Ectodermal cell (in vitro differentiated cells): ENCODE results near the gene TOR1A. TPM values are rescaled to one million over a fixed set of nuclear protein-coding genes. Genes with fewer than 3 reads are reported as not detected.
A peak's percentile ranks its signal among the peaks of the same experiment; 100 is the strongest.

Experiments used
- H3K27ac ChIP-seq: 2 replicates; pipeline ENCODE4 v1.7.0; 2013; ENCODE audit warnings: mild to moderate bottlenecking, low read depth, low read length; ENCODE audit not compliant: insufficient read depth, poor library complexity, severe bottlenecking
- H3K27me3 ChIP-seq: 2 replicates; pipeline ENCODE4 v1.7.0; 2013; ENCODE audit warnings: mild to moderate bottlenecking, low read length; ENCODE audit not compliant: insufficient read depth, control insufficient read depth, poor library complexity, severe bottlenecking
- H3K36me3 ChIP-seq: one replicate; pipeline ENCODE4 v1.7.0; 2013; ENCODE audit warnings: low read length; ENCODE audit not compliant: control insufficient read depth, insufficient read depth
- H3K4me1 ChIP-seq: one replicate; pipeline ENCODE4 v1.7.0; 2013; ENCODE audit warnings: low read length; ENCODE audit not compliant: control insufficient read depth, insufficient read depth
- H3K4me3 ChIP-seq: 2 replicates; pipeline ENCODE4 v1.7.0; 2013; ENCODE audit warnings: low read depth, low read length, control low read depth; ENCODE audit not compliant: insufficient read depth
- H3K9me3 ChIP-seq: 2 replicates; pipeline ENCODE4 v1.7.0; 2013; ENCODE audit warnings: mild to moderate bottlenecking, low read length, moderate library complexity; ENCODE audit not compliant: control insufficient read depth
- WGBS, 2 experiments: methylation state at CpG; one replicate each; pipeline ENCODE4 v1.1.7; 2013; ENCODE audit warnings: missing lambda C conversion rate in 2 of 2; 5-methylcytosine and 5-hydroxymethylcytosine counted together
- polyA plus RNA-seq, 4 experiments: library from polyadenylated mRNA; stranded (reverse); fragments of 50-300 nt; gene quantifications; one replicate each; pipeline ENCODE4 v1.2.3, GENCODE V29; 2013

TOR1A gene
- polyA plus RNA-seq (2013, experiment 1 of 4): 51.8 TPM
- polyA plus RNA-seq (2013, experiment 2 of 4): 57.9 TPM
- polyA plus RNA-seq (2013, experiment 3 of 4): 40.6 TPM
- polyA plus RNA-seq (2013, experiment 4 of 4): 46.0 TPM

GRCh38 chr9:129823935-129824601 is at the start of gene TOR1A:
Gene TOR1A (minus strand): TSS chr9:129824136. CDS start chr9:129824085, 51 bp downstream.
- Histone ChIP-seq H3K4me3 (peak within 1 kb of the TSS; percentile 84), H3K36me3 (peaks cover 23% of the 10 kb centered on the region), H3K4me1 (no peaks in the 10 kb centered on the region), H3K9me3 (no peaks in the 10 kb centered on the region), H3K27me3 (no peaks in the 10 kb centered on the region), H3K27ac (no peak within 1 kb of the TSS)
- 6% methylated on average over 47 of the region's 47 CpGs for WGBS, 2 experiments

GRCh38 chr9:129871046-129871445 is 47.1 kb upstream of the TOR1A start:
- no peak overlapping the region for H3K27ac ChIP-seq
- H3K36me3 ChIP-seq: peaks cover 10% of the 10 kb centered on the region
- no peak overlapping the region for H3K4me3 ChIP-seq
- no peaks in the 10 kb centered on the region for H3K27me3 ChIP-seq
- no peaks in the 10 kb centered on the region for H3K9me3 ChIP-seq
- WGBS, 2 experiments: 91 to 94% methylated on average over 11 of the region's 11 CpGs
- H3K4me1 ChIP-seq: no peaks in the 10 kb centered on the region

- no peaks in the 10 kb centered on the region for H3K27me3 ChIP-seq
- H3K27ac ChIP-seq: no peak overlapping the region
- no peaks in the 10 kb centered on the region for H3K4me1 ChIP-seq
- no peaks in the 10 kb centered on the region for H3K9me3 ChIP-seq
- no peak overlapping the region for H3K4me3 ChIP-seq
- WGBS, 2 experiments: 92% methylated on average over 24 of the region's 24 CpGs
- H3K36me3 ChIP-seq: peaks cover 8% of the 10 kb centered on the region
These were observed 45.9 kb upstream of the TOR1A start for GRCh38 chr9:129869585-129870501.

- H3K4me3 ChIP-seq: no peak overlapping the region
- H3K27ac ChIP-seq: no peak overlapping the region
- no peaks in the 10 kb centered on the region for H3K4me1 ChIP-seq
- no peaks in the 10 kb centered on the region for H3K9me3 ChIP-seq
- 95% methylated on average over 28 of the region's 28 CpGs for WGBS, 2 experiments
- H3K27me3 ChIP-seq: no peaks in the 10 kb centered on the region
- peaks cover 8% of the 10 kb centered on the region for H3K36me3 ChIP-seq
These were observed 45.0 kb upstream of the TOR1A start for GRCh38 chr9:129868872-129869486.

- H3K36me3 ChIP-seq: peaks cover 8% of the 10 kb centered on the region
- no peaks in the 10 kb centered on the region for H3K9me3 ChIP-seq
- H3K27me3 ChIP-seq: no peaks in the 10 kb centered on the region
- no peaks in the 10 kb centered on the region for H3K4me1 ChIP-seq
- no peak overlapping the region for H3K4me3 ChIP-seq
- no peak overlapping the region for H3K27ac ChIP-seq
- 89 to 90% methylated on average over 48 of the region's 48 CpGs for WGBS, 2 experiments
These were observed 44.3 kb upstream of the TOR1A start for GRCh38 chr9:129868023-129868871.

- WGBS, 2 experiments: 78% methylated on average over 17 of the region's 17 CpGs
These were observed 43.4 kb upstream of the TOR1A start for GRCh38 chr9:129867136-129868022.

GRCh38 chr9:129866394-129867135 is 42.6 kb upstream of the TOR1A start:
- Histone ChIP-seq H3K27me3 (no peaks in the 10 kb centered on the region), H3K9me3 (no peaks in the 10 kb centered on the region), H3K4me3 (no peak overlapping the region), H3K4me1 (no peaks in the 10 kb centered on the region), H3K27ac (no peak overlapping the region), H3K36me3 (peaks cover 11% of the 10 kb centered on the region)
- 86 to 88% methylated on average over 17 of the region's 17 CpGs for WGBS, 2 experiments

More at GRCh38 chr9:129867136-129868022, 43.4 kb upstream of the TOR1A start:
- Histone ChIP-seq H3K4me3 (no peak overlapping the region), H3K27ac (no peak overlapping the region), H3K36me3 (peaks cover 8% of the 10 kb centered on the region), H3K4me1 (no peaks in the 10 kb centered on the region), H3K27me3 (no peaks in the 10 kb centered on the region), H3K9me3 (no peaks in the 10 kb centered on the region)

- Histone ChIP-seq H3K4me3 (no peak overlapping the region), H3K27me3 (no peaks in the 10 kb centered on the region), H3K4me1 (no peaks in the 10 kb centered on the region), H3K36me3 (peaks cover 11% of the 10 kb centered on the region), H3K9me3 (no peaks in the 10 kb centered on the region), H3K27ac (no peak overlapping the region)
- 81 to 82% methylated on average over 14 of the region's 14 CpGs for WGBS, 2 experiments
These were observed 41.9 kb upstream of the TOR1A start for GRCh38 chr9:129865668-129866320.
